HepG2 (cell line): ENCODE results near the gene MEPCE. TPM values are rescaled to one million over a fixed set of nuclear protein-coding genes. Genes with fewer than 3 reads are reported as not detected.

Experiments
- ATF4 ChIP-seq, 2 experiments: fragments of 450-650 bp in 1 of 2; sonication (generic) in 1 of 2; formaldehyde crosslinking; IDR thresholded peaks; 2 replicates each; pipeline versions ENCODE4 v1.5.0 to v1.8.0; 2020 to 2022; ENCODE audit warnings: mild to moderate bottlenecking in 1 of 2, missing genetic modification reagents in 1 of 2
- CAMTA2 ChIP-seq: sonication (generic); formaldehyde crosslinking; IDR thresholded peaks from 2 replicates; pipeline ENCODE4 v1.4.0; 2020; ENCODE audit warnings: mild to moderate bottlenecking, missing genetic modification reagents, borderline replicate concordance
- ELF3 ChIP-seq: IDR thresholded peaks from 2 replicates; pipeline ENCODE4 v1.6.1; 2016; ENCODE audit warnings: missing genetic modification reagents, missing compliant biosample characterization
- ETV6 ChIP-seq: sonication (generic); formaldehyde crosslinking; conservative IDR thresholded peaks from 2 replicates; pipeline ENCODE4 v1.4.0; 2020; ENCODE audit warnings: missing genetic modification reagents
- MEF2D ChIP-seq: sonication (generic); formaldehyde crosslinking; IDR thresholded peaks from 2 replicates; pipeline ENCODE4 v1.5.1; 2020; ENCODE audit warnings: mild to moderate bottlenecking, missing genetic modification reagents
- MTF1 ChIP-seq: sonication (generic); formaldehyde crosslinking; IDR thresholded peaks from 2 replicates; pipeline ENCODE4 v1.5.0; 2020; ENCODE audit warnings: missing genetic modification reagents
- PBX2 ChIP-seq: IDR thresholded peaks from 2 replicates; pipeline ENCODE4 v1.6.1; 2016; ENCODE audit warnings: control low read depth
- SNAPC2 ChIP-seq: sonication (generic); formaldehyde crosslinking; IDR thresholded peaks from 2 replicates; pipeline ENCODE4 v1.8.1; 2022; ENCODE audit warnings: mild to moderate bottlenecking, missing genetic modification reagents
- SSRP1 ChIP-seq: IDR thresholded peaks from 2 replicates; pipeline ENCODE4 v1.6.1; 2016; ENCODE audit warnings: control low read depth
- ZBTB21 ChIP-seq: sonication (generic); formaldehyde crosslinking; IDR thresholded peaks from 2 replicates; pipeline ENCODE4 v1.4.0; 2020; ENCODE audit warnings: missing genetic modification reagents
- ZFP37 ChIP-seq: sonication (generic); formaldehyde crosslinking; IDR thresholded peaks from 2 replicates; pipeline ENCODE4 v1.4.0; 2020; ENCODE audit warnings: missing genetic modification reagents, borderline replicate concordance
- ZFY ChIP-seq: sonication (generic); formaldehyde crosslinking; IDR thresholded peaks from 2 replicates; pipeline ENCODE4 v1.4.0; 2020; ENCODE audit warnings: missing genetic modification reagents
- ZNF224 ChIP-seq: sonication (generic); formaldehyde crosslinking; IDR thresholded peaks from 2 replicates; pipeline ENCODE4 v1.5.0; 2020; ENCODE audit warnings: mild to moderate bottlenecking, missing genetic modification reagents
- ZNF33A ChIP-seq: sonication (generic); formaldehyde crosslinking; IDR thresholded peaks from 2 replicates; pipeline ENCODE4 v1.5.1; 2020; ENCODE audit warnings: missing genetic modification reagents, mild to moderate bottlenecking, moderate library complexity, borderline replicate concordance
- ZNF607 ChIP-seq: sonication (generic); formaldehyde crosslinking; IDR thresholded peaks from 2 replicates; pipeline ENCODE4 v1.5.1; 2020; ENCODE audit warnings: missing genetic modification reagents, mild to moderate bottlenecking, borderline replicate concordance
- ZNF777 ChIP-seq: sonication (generic); formaldehyde crosslinking; IDR thresholded peaks from 2 replicates; pipeline ENCODE4 v1.4.0; 2020; ENCODE audit warnings: missing genetic modification reagents
- ZSCAN12 ChIP-seq: sonication (generic); formaldehyde crosslinking; IDR thresholded peaks from 2 replicates; pipeline ENCODE4 v1.9.0; 2021; ENCODE audit warnings: mild to moderate bottlenecking, missing genetic modification reagents
- ZZZ3 ChIP-seq: sonication (generic); formaldehyde crosslinking; IDR thresholded peaks from 2 replicates; pipeline ENCODE4 v1.4.0; 2020; ENCODE audit warnings: missing genetic modification reagents, mild to moderate bottlenecking, borderline replicate concordance
- polyA plus RNA-seq, 8 experiments: library from polyadenylated mRNA; depleted of rRNA in 3 of 8; stranded (reverse) in 7 of 8; unstranded in 1 of 8; fragments of >200 nt; fragmentation: Illumina TruSeq in 4 of 8; extraction: Trizol in 4 of 8; gene quantifications; 2 replicates each; pipeline versions ENCODE4 v1.2.1 to v1.2.3, GENCODE V29; 2011 to 2016; ENCODE audit warnings: low read depth in 4 of 8, missing spikeins in 1 of 8, mixed read lengths in 1 of 8; ENCODE audit not compliant: insufficient read depth in 1 of 8
- total RNA-seq, 5 experiments: library from RNA; depleted of rRNA; stranded (reverse); fragments of >200 nt; fragmentation: Illumina TruSeq; extraction: Trizol; gene quantifications; 2 replicates each; pipeline ENCODE4 v1.2.3, GENCODE V29; 2016; ENCODE audit warnings: low read depth in 1 of 5
- TF ChIP-seq, protein P1 (sequence below): sonication (generic); formaldehyde crosslinking; IDR thresholded peaks from 2 replicates; pipeline ENCODE4 v1.4.0; 2020; ENCODE audit warnings: missing genetic modification reagents
- TF ChIP-seq, protein P2 (sequence below): sonication (generic); formaldehyde crosslinking; IDR thresholded peaks from 2 replicates; pipeline ENCODE4 v1.4.0; 2020; ENCODE audit warnings: mild to moderate bottlenecking, missing genetic modification reagents
- TF ChIP-seq, protein P3 (sequence below): sonication (generic); formaldehyde crosslinking; IDR thresholded peaks from 2 replicates; pipeline ENCODE4 v1.4.0; 2020; ENCODE audit warnings: missing genetic modification reagents

The MEPCE gene
- total and polyA plus RNA-seq, 2 of the 13 experiments (the other 11 are each of a cell fraction or from before 2014, with no cell fraction given), result 12.3 to 26.0 TPM

GRCh38 chr7:100478958-100479660, 49.5 kb downstream of the MEPCE start, which contains the start of gene TSC22D4 (continued):
- TF ChIP-seq, protein P1, sequence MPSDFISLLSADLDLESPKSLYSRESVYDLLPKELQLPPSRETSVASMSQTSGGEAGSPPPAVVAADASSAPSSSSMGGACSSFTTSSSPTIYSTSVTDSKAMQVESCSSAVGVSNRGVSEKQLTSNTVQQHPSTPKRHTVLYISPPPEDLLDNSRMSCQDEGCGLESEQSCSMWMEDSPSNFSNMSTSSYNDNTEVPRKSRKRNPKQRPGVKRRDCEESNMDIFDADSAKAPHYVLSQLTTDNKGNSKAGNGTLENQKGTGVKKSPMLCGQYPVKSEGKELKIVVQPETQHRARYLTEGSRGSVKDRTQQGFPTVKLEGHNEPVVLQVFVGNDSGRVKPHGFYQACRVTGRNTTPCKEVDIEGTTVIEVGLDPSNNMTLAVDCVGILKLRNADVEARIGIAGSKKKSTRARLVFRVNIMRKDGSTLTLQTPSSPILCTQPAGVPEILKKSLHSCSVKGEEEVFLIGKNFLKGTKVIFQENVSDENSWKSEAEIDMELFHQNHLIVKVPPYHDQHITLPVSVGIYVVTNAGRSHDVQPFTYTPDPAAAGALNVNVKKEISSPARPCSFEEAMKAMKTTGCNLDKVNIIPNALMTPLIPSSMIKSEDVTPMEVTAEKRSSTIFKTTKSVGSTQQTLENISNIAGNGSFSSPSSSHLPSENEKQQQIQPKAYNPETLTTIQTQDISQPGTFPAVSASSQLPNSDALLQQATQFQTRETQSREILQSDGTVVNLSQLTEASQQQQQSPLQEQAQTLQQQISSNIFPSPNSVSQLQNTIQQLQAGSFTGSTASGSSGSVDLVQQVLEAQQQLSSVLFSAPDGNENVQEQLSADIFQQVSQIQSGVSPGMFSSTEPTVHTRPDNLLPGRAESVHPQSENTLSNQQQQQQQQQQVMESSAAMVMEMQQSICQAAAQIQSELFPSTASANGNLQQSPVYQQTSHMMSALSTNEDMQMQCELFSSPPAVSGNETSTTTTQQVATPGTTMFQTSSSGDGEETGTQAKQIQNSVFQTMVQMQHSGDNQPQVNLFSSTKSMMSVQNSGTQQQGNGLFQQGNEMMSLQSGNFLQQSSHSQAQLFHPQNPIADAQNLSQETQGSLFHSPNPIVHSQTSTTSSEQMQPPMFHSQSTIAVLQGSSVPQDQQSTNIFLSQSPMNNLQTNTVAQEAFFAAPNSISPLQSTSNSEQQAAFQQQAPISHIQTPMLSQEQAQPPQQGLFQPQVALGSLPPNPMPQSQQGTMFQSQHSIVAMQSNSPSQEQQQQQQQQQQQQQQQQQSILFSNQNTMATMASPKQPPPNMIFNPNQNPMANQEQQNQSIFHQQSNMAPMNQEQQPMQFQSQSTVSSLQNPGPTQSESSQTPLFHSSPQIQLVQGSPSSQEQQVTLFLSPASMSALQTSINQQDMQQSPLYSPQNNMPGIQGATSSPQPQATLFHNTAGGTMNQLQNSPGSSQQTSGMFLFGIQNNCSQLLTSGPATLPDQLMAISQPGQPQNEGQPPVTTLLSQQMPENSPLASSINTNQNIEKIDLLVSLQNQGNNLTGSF, result no peak
- TF ChIP-seq ZNF33A (CRISPR knock-in tag) (no peak), CAMTA2 (no peak), ATF4 (CRISPR knock-in tag; IDR thresholded peaks at IDR 0.05) (no peak), ETV6 (no peak), ZNF224 (no peak), ZFY (CRISPR knock-in tag) (peak; percentile 25), ELF3 (CRISPR knock-in tag) (peak; percentile 70), MTF1 (CRISPR knock-in tag) (no peak), ZNF777 (CRISPR knock-in tag) (no peak; the same call in none of the 2 replicates), ZBTB21 (CRISPR knock-in tag) (no peak), ZSCAN12 (CRISPR knock-in tag) (no peak), ZFP37 (no peak), ZZZ3 (no peak), MEF2D (CRISPR knock-in tag) (no peak), SNAPC2 (no peak), SSRP1 (no peak), PBX2 (no peak), ZNF607 (CRISPR knock-in tag) (no peak)
- TF ChIP-seq, protein P2, sequence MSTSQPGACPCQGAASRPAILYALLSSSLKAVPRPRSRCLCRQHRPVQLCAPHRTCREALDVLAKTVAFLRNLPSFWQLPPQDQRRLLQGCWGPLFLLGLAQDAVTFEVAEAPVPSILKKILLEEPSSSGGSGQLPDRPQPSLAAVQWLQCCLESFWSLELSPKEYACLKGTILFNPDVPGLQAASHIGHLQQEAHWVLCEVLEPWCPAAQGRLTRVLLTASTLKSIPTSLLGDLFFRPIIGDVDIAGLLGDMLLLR (CRISPR knock-in tag), result 0 out of 2 replicates have a peak, but pooled peaks have one; percentile 72
- TF ChIP-seq, protein P3, sequence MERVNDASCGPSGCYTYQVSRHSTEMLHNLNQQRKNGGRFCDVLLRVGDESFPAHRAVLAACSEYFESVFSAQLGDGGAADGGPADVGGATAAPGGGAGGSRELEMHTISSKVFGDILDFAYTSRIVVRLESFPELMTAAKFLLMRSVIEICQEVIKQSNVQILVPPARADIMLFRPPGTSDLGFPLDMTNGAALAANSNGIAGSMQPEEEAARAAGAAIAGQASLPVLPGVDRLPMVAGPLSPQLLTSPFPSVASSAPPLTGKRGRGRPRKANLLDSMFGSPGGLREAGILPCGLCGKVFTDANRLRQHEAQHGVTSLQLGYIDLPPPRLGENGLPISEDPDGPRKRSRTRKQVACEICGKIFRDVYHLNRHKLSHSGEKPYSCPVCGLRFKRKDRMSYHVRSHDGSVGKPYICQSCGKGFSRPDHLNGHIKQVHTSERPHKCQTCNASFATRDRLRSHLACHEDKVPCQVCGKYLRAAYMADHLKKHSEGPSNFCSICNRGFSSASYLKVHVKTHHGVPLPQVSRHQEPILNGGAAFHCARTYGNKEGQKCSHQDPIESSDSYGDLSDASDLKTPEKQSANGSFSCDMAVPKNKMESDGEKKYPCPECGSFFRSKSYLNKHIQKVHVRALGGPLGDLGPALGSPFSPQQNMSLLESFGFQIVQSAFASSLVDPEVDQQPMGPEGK (CRISPR knock-in tag), result peak; percentile 94
